HUES6 (cell line): Measurements from ENCODE around the gene OARD1.

Source experiments
- H3K27ac ChIP-seq: 2 replicates; pipeline ENCODE4 v1.7.0; 2013; ENCODE audit warnings: low read depth, mild to moderate bottlenecking, low read length, inconsistent platforms
- H3K27me3 ChIP-seq: 2 replicates; pipeline ENCODE4 v1.6.1; 2013; ENCODE audit warnings: low read length; ENCODE audit not compliant: control insufficient read depth, insufficient read depth
- H3K36me3 ChIP-seq: 2 replicates; pipeline ENCODE4 v1.6.1; 2013; ENCODE audit warnings: low read length; ENCODE audit not compliant: control insufficient read depth, insufficient read depth
- H3K4me1 ChIP-seq: 2 replicates; pipeline ENCODE4 v1.6.1; 2013; ENCODE audit warnings: low read length; ENCODE audit not compliant: control insufficient read depth, insufficient read depth
- H3K4me3 ChIP-seq: 2 replicates; pipeline ENCODE4 v1.5.1; 2013; ENCODE audit warnings: low read depth, low read length
- H3K9ac ChIP-seq: one replicate; pipeline ENCODE4 v1.6.1; 2013; ENCODE audit warnings: mild to moderate bottlenecking, low read length
- H3K9me3 ChIP-seq: 2 replicates; pipeline ENCODE4 v1.6.1; 2013; ENCODE audit warnings: low read depth, low read length; ENCODE audit not compliant: control insufficient read depth, insufficient read depth

The OARD1 gene

DNA sequence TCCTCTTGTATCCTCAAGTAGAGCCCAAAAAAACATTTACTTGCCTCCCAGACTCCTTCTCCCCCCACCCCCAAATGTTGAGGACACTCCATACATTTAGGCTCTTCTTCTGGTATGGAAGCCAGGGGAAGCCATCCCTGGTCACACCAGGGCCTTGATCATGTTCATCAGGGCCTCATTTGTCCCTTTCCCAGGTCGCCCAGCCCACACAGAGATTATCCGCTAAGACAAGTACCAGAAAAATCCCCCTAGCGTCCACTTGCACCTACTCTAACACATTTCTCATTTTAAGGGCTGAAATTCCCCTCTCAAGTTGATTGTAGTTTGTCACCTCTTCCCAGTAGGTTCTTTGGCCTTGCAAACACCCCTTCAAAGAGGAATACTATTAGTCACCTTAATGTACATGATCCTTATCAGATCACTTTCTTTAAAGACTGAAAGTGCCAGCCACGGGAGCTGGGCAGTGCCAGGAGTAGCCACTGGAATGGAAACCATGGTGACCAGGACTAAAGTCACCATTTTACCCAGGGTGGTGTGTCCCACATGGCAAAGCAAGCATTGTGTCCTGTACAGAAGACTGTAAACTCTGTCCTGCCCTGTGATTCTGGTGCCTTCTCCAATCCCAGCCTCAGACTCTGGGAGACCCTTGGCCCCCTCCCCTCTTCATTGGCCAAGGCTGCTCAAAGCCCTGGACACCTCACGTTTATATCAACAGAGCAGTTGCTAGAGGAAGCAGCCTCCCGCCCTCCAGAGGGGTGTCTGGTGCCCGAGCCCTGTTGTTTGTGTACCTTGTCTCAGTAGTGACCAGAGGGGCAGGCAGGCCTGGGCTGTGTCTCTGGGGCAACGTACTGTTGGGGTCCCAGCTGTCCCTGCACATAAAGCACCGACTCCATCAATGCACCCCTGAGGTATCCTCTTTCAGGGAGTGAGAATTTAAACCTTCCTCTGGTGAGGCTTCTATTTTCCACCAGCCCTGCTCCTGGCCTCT is 24.1 kb downstream of the OARD1 start:
- H3K27me3 ChIP-seq = no peaks in the 10 kb centered on the region
- no peak overlapping the region for H3K9ac ChIP-seq
- H3K9me3 ChIP-seq = no peaks in the 10 kb centered on the region
- no peak overlapping the region for H3K4me3 ChIP-seq
- H3K4me1 ChIP-seq = peaks cover 38% of the 10 kb centered on the region
- H3K27ac ChIP-seq = no peak overlapping the region
- H3K36me3 ChIP-seq = no peaks in the 10 kb centered on the region

DNA sequence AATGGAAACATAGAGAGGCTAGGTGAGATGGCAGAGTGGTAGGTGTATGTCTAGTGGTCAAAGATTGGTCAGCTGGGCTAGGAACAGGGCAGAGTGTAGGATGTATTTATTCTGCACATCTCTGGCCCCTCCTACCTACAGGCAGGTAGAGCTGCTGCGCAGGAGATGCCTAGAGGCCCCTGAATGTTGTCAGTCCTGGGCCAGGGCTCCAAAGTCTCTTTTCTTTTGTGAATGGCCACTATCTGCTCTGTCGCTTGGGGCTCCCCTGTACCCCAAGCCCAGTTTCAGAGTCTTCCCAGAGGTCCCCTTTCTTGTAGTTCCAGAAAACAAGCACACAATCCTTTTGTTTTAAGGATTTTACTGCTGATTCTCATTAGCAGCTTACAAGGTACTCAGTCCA is 24.9 kb downstream of the OARD1 start:
- Histone ChIP-seq H3K36me3 (no peaks in the 10 kb centered on the region), H3K27me3 (no peaks in the 10 kb centered on the region), H3K27ac (no peak overlapping the region), H3K4me1 (peaks cover 31% of the 10 kb centered on the region), H3K9me3 (no peaks in the 10 kb centered on the region), H3K4me3 (no peak overlapping the region), H3K9ac (no peak overlapping the region)

DNA sequence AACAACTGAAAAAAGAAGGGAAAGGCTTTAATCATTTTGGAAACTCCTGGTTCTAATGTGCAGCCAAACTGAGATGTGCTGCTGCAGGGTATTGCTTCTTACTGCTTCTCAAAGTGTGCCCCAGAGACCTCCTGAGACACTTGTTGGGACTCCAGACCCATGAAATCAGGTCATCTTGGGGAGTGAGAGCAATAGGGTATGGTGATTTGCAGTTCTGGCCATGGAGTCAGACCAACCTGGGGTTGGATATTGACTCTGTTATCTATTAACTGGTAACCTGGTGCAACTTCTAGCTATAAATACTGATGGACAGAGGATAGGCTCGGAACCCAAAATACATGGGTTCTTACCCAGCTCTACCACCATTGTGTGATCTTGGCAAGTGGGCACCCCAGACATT is 26.1 kb downstream of the OARD1 start:
- H3K36me3 ChIP-seq = no peaks in the 10 kb centered on the region
- H3K9ac ChIP-seq = no peak overlapping the region
- no peaks in the 10 kb centered on the region for H3K27me3 ChIP-seq
- no peak overlapping the region for H3K27ac ChIP-seq
- H3K4me3 ChIP-seq = no peak overlapping the region
- H3K4me1 ChIP-seq = peaks cover 23% of the 10 kb centered on the region; the same call in 1 of the 2 replicates
- H3K9me3 ChIP-seq = no peaks in the 10 kb centered on the region

DNA sequence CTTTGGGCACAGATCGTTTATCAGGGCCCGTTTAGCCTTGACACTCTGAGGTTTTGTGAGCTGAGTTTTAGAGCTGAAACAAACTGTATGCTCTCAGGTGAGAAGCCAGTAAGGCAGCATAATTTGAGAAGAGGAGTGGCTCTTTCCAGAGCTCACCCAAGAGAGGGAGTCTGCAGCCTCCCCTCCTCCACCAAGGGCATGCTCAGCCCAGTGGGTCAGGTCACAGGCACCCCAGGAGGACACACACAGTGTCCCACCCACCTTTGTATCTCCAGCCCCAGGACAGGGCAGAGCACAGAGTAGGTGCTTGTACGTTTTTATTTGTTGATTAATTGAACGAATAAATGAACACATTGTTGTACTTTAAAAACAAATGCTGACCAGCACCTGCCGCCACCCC is 26.5 kb downstream of the OARD1 start:
- Histone ChIP-seq H3K36me3 (no peaks in the 10 kb centered on the region), H3K4me3 (no peak overlapping the region), H3K27me3 (no peaks in the 10 kb centered on the region), H3K27ac (no peak overlapping the region), H3K9me3 (no peaks in the 10 kb centered on the region), H3K9ac (no peak overlapping the region), H3K4me1 (peaks cover 25% of the 10 kb centered on the region; the same call in 1 of the 2 replicates)

DNA sequence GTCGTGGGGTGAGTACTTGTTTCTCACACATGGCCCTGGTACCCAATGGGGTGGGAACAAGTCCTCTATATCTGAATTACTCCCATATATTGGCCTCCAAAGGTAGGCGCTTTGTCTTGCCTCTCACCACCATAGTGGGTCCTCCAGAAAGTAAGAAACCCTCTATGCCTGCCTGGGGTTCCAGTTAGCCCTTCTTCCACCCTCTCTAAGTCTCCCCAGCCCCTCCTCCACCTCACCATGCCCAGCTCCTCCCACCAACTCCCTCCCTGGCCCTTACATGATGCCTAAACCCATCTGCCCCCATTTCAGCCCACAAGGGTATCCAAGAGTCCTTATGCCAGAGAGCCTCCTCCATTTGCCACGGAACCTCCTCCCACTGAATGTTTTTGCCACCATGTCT is 29.0 kb downstream of the OARD1 start:
- H3K4me3 ChIP-seq = no peak overlapping the region
- H3K27ac ChIP-seq = no peak overlapping the region
- H3K9me3 ChIP-seq = no peaks in the 10 kb centered on the region
- no peaks in the 10 kb centered on the region for H3K36me3 ChIP-seq
- H3K4me1 ChIP-seq = peaks cover 19% of the 10 kb centered on the region
- H3K9ac ChIP-seq = no peak overlapping the region
- H3K27me3 ChIP-seq = no peaks in the 10 kb centered on the region

DNA sequence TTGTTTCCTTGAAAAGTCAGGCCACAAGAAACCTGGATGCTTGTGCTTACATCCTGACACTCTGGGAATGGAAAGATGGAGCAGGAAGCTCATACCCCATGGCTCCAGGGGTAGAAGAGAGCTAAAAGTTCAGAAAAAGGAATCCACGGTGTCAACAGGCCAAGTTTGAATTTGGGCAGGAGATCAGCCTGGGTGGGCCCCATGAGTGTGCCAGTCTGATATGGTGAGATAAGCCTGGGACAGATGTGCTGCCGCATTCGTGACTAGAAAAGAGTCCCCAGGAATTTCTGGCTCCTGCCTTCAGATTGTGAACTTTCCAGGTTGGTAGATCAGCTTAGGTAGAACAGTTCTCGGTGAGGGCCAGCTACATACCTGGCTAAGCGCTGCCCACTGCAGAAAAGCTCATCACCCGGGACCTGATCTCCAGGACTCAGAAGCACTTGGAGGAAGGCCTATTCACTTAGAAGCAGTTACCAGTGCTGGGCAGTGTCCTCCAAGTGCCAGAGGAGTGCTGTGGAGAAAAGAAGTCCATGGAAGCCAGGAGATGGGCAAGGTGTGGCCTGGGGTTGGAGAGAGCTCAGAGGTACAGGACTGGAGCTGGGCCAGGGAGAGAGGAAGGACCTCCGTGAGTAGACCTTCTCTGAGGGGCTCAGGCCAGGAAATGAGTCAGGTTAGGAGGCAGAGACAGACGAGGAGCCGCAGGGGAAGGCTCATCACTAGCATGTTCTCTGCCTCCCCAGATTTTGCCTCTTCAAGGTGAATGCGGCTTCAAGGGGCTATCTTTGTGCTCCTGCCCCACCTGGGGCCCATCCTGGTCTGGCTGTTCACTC is 29.7 kb downstream of the OARD1 start, which contains the start of gene TSPO2:
Gene TSPO2 (plus strand): TSS at position 242 of the 830 bp plus-strand sequence. CDS start 519 bp downstream, at position 761.
- Histone ChIP-seq H3K9ac (no peak within 1 kb of the TSS), H3K4me1 (peaks cover 18% of the 10 kb centered on the region), H3K36me3 (no peaks in the 10 kb centered on the region), H3K27me3 (no peaks in the 10 kb centered on the region), H3K27ac (no peak within 1 kb of the TSS), H3K9me3 (no peaks in the 10 kb centered on the region), H3K4me3 (no peak within 1 kb of the TSS)

DNA sequence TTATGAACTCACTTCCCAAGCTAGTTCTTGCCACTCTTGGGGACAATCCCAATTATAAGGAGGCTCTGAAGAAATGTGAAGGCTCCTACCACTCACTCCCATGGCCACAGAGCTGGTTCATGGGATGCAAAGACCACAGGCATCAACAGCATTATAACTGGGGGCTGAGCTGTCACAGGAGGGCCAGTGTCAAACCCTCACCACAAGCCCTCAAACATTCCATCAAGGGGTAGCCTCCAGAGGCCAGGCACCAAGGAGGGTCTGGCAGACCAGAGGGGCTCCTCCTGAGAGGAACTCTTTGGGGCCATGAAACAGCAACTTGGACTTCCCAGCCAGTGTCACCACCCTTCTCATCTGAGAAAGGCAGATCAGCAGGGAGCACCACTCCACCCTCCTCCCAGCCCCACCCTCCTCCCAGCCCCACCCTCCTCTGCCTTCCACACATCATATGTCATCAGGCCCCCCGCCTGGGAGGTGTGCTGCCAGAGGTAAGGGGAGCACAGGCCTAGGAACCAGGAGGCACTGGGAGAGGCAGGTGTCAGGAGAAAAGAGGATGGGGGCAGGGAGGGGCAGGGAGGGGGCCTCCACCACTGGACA is 31.1 kb downstream of the OARD1 start:
- H3K9me3 ChIP-seq = no peaks in the 10 kb centered on the region
- no peaks in the 10 kb centered on the region for H3K36me3 ChIP-seq
- H3K4me1 ChIP-seq = peaks cover 26% of the 10 kb centered on the region
- H3K27ac ChIP-seq = no peak overlapping the region
- no peak overlapping the region for H3K9ac ChIP-seq
- H3K27me3 ChIP-seq = no peaks in the 10 kb centered on the region
- H3K4me3 ChIP-seq = no peak overlapping the region

DNA sequence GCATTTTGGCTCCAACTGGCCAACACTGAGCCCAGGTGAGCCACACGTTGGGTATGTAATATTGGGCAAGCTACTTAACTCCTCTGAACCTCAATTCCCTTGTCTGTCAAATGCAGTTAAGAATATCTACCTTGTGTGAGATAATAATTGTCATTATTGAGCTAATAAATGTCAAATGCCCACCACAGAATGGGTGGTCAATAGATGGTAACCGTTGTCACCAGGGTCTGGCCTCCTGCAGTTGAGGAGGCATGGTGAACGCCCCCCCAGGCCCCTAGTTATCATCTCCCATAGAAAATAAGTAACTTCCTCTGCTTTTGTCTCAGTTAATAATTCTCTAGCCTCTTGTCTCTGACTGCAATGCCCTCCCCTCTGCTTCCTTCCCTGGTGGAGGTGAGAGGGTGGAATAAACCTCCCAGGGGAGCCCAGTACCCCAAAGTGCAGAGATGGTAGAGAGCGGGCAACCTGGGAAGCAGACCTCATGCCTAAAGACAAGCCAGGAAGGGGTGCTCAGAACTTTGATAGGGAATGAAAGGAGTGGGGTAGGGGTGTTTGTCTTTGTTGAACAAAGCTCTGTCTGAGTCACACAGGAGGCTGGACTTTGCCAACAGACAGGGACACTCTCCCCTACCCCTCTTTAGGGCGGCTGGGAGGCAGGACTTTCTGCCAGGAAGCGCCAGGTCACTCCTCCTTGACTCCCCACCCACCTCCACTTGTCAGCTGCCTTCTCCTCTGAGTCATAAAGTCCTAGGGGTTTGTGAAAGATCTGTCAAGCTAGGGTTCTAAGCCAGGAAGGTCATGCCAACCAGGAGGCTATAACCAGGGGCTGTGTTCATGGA is 31.8 kb downstream of the OARD1 start:
- Histone ChIP-seq H3K9ac (no peak overlapping the region), H3K27me3 (no peaks in the 10 kb centered on the region), H3K36me3 (no peaks in the 10 kb centered on the region), H3K4me1 (peaks cover 26% of the 10 kb centered on the region), H3K4me3 (no peak overlapping the region), H3K9me3 (no peaks in the 10 kb centered on the region), H3K27ac (no peak overlapping the region)

DNA sequence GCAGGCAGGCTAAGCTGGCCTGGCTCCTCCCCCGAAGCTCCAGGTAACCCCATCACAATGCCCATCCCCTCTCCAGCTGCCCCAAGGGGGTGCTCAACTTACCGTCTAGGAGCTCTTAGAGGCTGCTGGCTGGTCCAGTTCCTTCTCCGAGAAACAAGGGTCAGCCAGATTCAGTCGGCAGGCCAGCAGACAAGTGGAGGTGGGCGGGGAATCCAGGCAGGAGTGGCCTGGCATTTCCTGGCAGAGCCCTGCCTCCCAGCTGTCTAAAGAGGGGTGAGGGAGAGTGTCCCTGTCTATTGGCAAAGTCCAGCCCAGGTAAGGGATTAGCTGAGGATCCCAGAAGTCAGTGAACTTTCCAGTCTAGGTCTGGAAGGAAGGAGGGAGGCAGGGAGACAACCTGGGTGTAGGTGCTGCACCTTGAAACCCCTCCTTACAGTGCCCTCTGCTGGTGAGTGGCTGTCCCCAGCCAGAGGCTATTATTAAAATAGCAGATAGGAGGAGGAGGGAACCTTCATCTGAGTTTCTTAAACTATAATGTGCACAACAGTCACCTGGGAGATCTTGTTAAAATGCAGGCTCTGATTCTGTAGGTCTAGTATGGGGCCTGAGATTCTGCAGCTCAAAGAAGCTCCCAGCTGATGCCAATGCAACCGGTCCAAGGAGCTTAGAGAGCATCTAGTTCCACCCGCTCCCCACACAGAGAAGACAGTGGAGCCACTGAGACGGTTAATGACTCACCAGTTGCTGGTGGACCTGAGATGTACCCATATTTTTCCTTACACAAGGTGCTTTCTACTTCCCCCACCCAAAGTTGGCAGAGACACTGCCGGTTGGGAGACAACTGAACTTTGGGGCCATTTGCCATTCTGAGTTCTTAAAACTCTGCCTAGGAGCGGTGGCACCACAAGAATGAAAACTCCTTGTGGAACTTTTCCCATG is 32.8 kb downstream of the OARD1 start, which contains the start of gene UNC5CL:
Gene UNC5CL (minus strand): TSS at position 162 of the 939 bp plus-strand sequence. CDS start 4,147 bp downstream, outside the sequence.
- no peaks in the 10 kb centered on the region for H3K36me3 ChIP-seq
- no peak within 1 kb of the TSS for H3K27ac ChIP-seq
- H3K27me3 ChIP-seq = no peaks in the 10 kb centered on the region
- H3K4me3 ChIP-seq = no peak within 1 kb of the TSS
- H3K9me3 ChIP-seq = no peaks in the 10 kb centered on the region
- peaks cover 26% of the 10 kb centered on the region for H3K4me1 ChIP-seq
- H3K9ac ChIP-seq = no peak within 1 kb of the TSS
